Activated naive CD4-positive, alpha-beta T cell treated with anti-CD3 and anti-CD28 coated beads, Interleukin-2, amount 50 U/mL, for 24 hours (primary cell): ENCODE measurements around the gene INSRR.

Experiments
- H3K27ac Mint-ChIP-seq: one replicate; pipeline ENCODE4 v1.8.0; 2021; ENCODE audit warnings: mild to moderate bottlenecking, mixed read lengths
- H3K27me3 Mint-ChIP-seq: one replicate; pipeline ENCODE4 v1.8.0; 2021; ENCODE audit warnings: mixed read lengths
- H3K36me3 Mint-ChIP-seq: one replicate; pipeline ENCODE4 v1.8.0; 2021; ENCODE audit warnings: mixed read lengths
- H3K4me1 Mint-ChIP-seq: one replicate; pipeline ENCODE4 v1.8.0; 2021; ENCODE audit warnings: mixed read lengths
- H3K4me3 Mint-ChIP-seq: one replicate; pipeline ENCODE4 v1.8.0; 2021; ENCODE audit warnings: mild to moderate bottlenecking, mixed read lengths
- H3K9me3 Mint-ChIP-seq: one replicate; pipeline ENCODE4 v1.8.0; 2021; ENCODE audit warnings: mixed read lengths

The INSRR gene

DNA sequence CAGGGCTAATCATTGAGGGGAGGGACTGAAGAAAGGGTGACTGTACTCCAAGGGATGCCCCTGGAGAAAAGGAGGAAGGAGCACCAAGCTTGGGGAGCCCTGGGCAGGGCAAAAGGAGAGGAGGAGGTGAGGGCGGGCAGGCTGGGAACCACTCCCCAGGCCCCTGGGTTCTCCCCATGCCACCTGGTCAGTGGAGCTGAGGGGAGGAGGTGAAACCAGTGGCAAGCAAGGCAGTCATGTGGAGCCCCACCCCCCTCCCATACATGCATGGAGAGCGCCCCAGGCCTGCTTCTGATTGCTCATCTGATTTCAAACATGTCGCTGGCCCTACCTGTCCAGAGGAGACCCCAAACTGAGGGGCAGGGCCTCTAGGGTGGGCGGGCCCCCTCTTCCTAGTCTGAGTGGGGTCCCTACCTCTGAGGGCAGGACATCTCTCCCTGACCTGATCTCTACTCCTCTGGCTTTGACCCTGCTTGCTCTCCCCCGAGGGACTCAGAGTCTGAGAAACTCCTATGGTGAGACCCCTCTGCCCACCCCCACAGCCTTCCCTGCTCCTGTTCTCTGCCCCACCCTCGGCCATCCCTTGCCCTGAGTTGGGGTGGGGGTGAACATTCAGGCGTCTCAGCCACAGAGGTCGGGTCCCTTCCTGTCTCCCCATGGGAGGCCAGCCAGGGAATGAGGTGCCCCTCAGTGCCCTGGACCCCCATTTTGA, 18.6 kb downstream of the INSRR start:
- Mint-ChIP-seq H3K27ac (no peak overlapping the region), H3K9me3 (no peaks in the 10 kb centered on the region), H3K4me3 (no peak overlapping the region), H3K36me3 (no peaks in the 10 kb centered on the region), H3K27me3 (peaks cover 34% of the 10 kb centered on the region), H3K4me1 (peaks cover 25% of the 10 kb centered on the region)

GRCh38 chr1:156839426-156840109, 19.3 kb downstream of the INSRR start:
- H3K27ac Mint-ChIP-seq, result no peak overlapping the region

GRCh38 chr1:156838972-156839371, 19.9 kb downstream of the INSRR start:
- Mint-ChIP-seq H3K27ac (no peak overlapping the region), H3K36me3 (no peaks in the 10 kb centered on the region), H3K9me3 (no peaks in the 10 kb centered on the region), H3K4me1 (peaks cover 14% of the 10 kb centered on the region), H3K27me3 (peaks cover 29% of the 10 kb centered on the region), H3K4me3 (no peak overlapping the region)

More at GRCh38 chr1:156839426-156840109, 19.3 kb downstream of the INSRR start:
- no peaks in the 10 kb centered on the region for H3K9me3 Mint-ChIP-seq
- H3K27me3 Mint-ChIP-seq, result peaks cover 30% of the 10 kb centered on the region
- peaks cover 18% of the 10 kb centered on the region for H3K4me1 Mint-ChIP-seq
- no peaks in the 10 kb centered on the region for H3K36me3 Mint-ChIP-seq
- H3K4me3 Mint-ChIP-seq, result no peak overlapping the region

GRCh38 chr1:156836892-156837291, 22.0 kb downstream of the INSRR start:
- Mint-ChIP-seq H3K27me3 (peaks cover 13% of the 10 kb centered on the region), H3K27ac (no peak overlapping the region), H3K36me3 (no peaks in the 10 kb centered on the region), H3K4me3 (no peak overlapping the region), H3K9me3 (no peaks in the 10 kb centered on the region), H3K4me1 (peaks cover 15% of the 10 kb centered on the region)

- H3K9me3 Mint-ChIP-seq, result no peaks in the 10 kb centered on the region
- peaks cover 13% of the 10 kb centered on the region for H3K27me3 Mint-ChIP-seq
- H3K4me1 Mint-ChIP-seq, result peaks cover 15% of the 10 kb centered on the region
- no peak overlapping the region for H3K4me3 Mint-ChIP-seq
- no peaks in the 10 kb centered on the region for H3K36me3 Mint-ChIP-seq
- no peak overlapping the region for H3K27ac Mint-ChIP-seq
Measured at GRCh38 chr1:156836041-156836654, 22.8 kb downstream of the INSRR start.

DNA sequence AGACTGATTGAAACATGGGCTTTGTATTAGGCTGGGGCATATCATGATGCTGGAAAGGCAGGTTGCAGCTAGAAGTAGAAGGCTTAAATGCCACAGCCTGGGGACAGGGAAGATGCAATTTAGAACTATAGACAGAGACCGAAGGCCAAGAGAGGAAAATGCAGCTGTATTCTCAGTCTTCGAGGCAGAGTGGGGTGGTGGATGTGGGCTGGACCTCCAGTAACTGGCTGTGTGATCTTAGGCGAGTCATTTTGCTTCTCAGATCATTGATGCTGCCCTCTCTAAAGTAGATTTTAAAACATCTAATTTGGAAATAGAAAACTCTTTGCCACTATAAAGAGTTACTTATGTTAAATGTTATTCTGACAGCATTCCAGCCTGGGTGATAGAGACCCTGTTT, 24.6 kb downstream of the INSRR start:
- Mint-ChIP-seq H3K27ac (no peak overlapping the region), H3K9me3 (no peaks in the 10 kb centered on the region), H3K4me3 (no peak overlapping the region), H3K4me1 (peaks cover 15% of the 10 kb centered on the region), H3K27me3 (peaks cover 4% of the 10 kb centered on the region), H3K36me3 (no peaks in the 10 kb centered on the region)

DNA sequence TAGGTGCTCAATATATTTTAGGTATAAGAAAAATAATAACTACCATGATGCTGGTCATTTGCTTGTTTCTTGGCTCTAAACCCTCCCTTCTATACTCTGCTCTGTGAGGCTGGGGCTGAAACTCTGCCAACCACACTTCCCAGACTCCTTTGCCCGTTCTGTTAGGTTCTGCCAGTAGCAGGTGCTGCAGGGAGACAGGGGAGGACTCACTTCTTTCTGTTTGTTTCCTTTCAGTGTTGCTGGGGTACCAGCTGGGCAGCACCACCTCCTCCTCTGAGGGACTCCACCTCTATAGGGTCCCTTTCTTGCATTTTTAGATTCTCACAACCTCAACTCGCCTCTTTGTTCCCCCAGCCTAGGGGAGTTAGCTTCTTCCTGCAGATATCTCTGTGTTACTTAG, 25.3 kb downstream of the INSRR start:
- peak overlapping the region; percentile 20 for H3K27ac Mint-ChIP-seq
- H3K9me3 Mint-ChIP-seq, result no peaks in the 10 kb centered on the region
- H3K36me3 Mint-ChIP-seq, result no peaks in the 10 kb centered on the region
- H3K4me1 Mint-ChIP-seq, result peaks cover 10% of the 10 kb centered on the region
- H3K27me3 Mint-ChIP-seq, result peaks cover under 1% of the 10 kb centered on the region
- no peak overlapping the region for H3K4me3 Mint-ChIP-seq

DNA sequence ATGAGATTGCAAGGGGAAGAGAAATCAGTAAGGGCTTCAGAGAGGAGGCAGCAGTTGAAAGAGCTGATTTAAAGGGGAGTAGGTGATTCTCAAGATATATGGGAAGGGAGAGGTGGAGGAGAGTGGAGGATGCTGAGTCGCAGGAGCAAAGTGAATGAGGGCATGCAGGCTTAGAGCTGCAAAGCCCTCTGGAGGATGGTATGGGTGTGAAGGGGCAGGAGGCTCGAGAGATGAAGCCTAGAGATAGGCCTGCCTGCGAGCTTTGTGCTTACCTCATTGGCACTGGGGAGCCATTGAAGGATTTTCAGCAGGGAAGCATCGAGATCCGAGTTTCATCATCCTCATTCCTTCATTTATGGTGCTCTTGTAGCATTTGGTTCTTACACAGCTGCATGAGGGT, 26.5 kb downstream of the INSRR start:
- no peaks in the 10 kb centered on the region for H3K9me3 Mint-ChIP-seq
- no peaks in the 10 kb centered on the region for H3K36me3 Mint-ChIP-seq
- H3K4me1 Mint-ChIP-seq, result peaks cover 10% of the 10 kb centered on the region
- H3K27me3 Mint-ChIP-seq, result no peaks in the 10 kb centered on the region
- no peak overlapping the region for H3K27ac Mint-ChIP-seq
- H3K4me3 Mint-ChIP-seq, result no peak overlapping the region

DNA sequence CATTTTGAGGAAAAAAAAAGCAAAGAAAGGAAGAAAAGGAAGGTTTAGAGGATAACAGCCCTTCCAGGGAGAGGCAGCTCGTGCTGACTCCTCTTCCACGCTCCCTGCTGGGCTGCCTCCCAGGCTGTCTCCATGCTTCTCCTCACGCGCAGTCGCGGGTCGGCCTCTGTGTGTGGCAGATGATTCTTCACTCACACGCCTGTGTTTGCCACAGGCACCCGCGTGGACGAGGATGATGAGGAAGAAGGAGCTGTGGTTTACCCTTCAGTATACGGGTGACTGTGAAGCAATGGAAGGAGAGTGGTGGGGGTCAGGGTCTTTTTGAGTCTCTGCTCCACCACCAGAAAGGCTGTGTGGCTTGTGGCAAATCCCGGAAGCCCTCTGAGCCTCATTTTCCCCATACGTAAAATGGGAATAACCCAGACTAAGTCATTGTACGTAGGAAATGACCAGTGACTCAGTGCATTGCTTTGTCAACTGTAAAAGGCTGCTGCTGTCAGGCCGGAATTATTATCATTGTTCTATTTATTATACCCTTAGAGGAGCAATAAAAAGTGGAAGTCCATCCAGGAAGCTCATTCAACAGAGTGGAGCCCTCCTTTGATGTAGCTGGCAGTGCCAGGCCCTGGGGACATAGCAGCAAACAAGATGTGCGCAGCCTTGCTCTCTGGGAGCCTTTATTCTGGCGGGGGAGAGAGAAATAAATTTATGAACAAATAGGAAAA, 30.4 kb downstream of the INSRR start:
- Mint-ChIP-seq H3K4me3 (no peak overlapping the region), H3K36me3 (no peaks in the 10 kb centered on the region), H3K27me3 (no peaks in the 10 kb centered on the region), H3K27ac (no peak overlapping the region), H3K9me3 (no peaks in the 10 kb centered on the region), H3K4me1 (no peaks in the 10 kb centered on the region)

DNA sequence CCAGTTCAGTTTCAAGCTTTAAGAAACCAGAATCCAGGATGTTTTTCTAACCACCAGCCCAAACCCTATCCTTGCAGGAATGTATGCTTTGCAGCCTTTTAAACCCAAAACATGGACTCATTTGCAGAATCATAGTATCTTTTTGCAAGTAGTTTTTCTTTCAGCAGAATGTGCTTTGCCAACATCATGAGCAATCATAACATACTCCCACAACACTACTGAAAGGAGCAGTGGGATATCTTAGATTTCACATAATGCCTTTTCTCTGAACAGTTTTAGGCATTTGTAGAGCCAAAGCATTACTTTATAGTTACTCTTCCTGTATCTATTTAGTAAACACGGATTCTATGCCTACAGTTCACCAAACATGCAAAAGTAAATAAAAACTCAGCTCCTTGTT, 32.3 kb downstream of the INSRR start:
- peaks cover 5% of the 10 kb centered on the region for H3K4me1 Mint-ChIP-seq

DNA sequence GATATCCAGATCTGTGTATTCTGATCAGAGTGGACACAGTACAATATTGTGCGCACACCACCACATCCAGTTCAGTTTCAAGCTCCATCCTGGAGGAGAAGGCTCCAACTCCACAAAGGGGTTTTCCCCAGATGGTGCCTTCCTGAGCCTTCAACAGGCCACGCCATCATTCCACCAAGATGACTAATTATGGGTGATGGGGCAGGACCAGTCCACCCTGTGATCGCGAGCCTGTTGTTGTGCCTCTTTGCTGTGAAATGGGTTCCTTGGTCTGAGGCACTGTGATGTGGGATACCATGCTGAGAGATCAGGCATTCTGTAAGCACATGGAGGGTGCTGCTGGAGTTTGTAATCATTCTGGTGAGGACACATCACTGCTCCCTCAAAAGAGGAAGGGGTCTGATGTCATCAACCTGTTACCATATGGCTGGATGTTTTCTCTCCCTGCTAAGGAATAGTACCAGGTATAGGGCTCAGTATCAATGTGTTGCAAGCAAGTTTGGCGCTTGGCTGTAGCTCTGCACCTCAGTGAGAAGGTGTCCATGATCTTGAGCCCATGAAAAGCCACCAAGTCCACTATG, 35.6 kb downstream of the INSRR start:
- peaks cover 14% of the 10 kb centered on the region for H3K4me1 Mint-ChIP-seq
- H3K36me3 Mint-ChIP-seq, result no peaks in the 10 kb centered on the region
- no peak overlapping the region for H3K27ac Mint-ChIP-seq
- H3K9me3 Mint-ChIP-seq, result no peaks in the 10 kb centered on the region
- no peaks in the 10 kb centered on the region for H3K27me3 Mint-ChIP-seq
- H3K4me3 Mint-ChIP-seq, result no peak overlapping the region

More for the DNA sequence above, 32.3 kb downstream of the INSRR start:
- no peaks in the 10 kb centered on the region for H3K9me3 Mint-ChIP-seq
- H3K27ac Mint-ChIP-seq, result no peak overlapping the region
- H3K27me3 Mint-ChIP-seq, result no peaks in the 10 kb centered on the region
- no peak overlapping the region for H3K4me3 Mint-ChIP-seq
- H3K36me3 Mint-ChIP-seq, result no peaks in the 10 kb centered on the region

DNA sequence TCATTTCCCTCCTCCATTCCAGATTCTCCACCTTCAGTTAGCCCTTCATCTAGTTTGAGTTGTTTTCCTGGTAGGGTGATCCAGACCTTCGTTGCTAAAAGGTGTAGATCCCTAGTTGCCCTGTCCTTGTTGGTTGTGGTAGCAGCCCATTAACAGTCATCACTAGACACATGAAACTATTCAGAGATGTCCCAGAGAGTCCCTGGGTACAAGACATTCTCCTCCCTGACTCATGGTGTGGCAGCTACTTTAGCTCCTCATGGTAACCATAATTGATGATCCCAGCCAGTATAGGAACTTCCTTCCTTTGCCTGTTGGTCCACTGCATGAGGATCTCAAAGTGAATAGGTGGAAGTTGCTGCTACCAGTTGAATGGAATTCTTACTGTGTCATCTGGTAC, 36.2 kb downstream of the INSRR start:
- no peaks in the 10 kb centered on the region for H3K9me3 Mint-ChIP-seq
- H3K27ac Mint-ChIP-seq, result peak overlapping the region; percentile 37
- H3K4me3 Mint-ChIP-seq, result no peak overlapping the region
- H3K27me3 Mint-ChIP-seq, result no peaks in the 10 kb centered on the region
- H3K36me3 Mint-ChIP-seq, result no peaks in the 10 kb centered on the region
- peaks cover 19% of the 10 kb centered on the region for H3K4me1 Mint-ChIP-seq

GRCh38 chr1:156821801-156822200, 37.1 kb downstream of the INSRR start:
- peaks cover 25% of the 10 kb centered on the region for H3K4me1 Mint-ChIP-seq
- no peaks in the 10 kb centered on the region for H3K27me3 Mint-ChIP-seq
- H3K36me3 Mint-ChIP-seq, result no peaks in the 10 kb centered on the region
- H3K27ac Mint-ChIP-seq, result no peak overlapping the region
- no peak overlapping the region for H3K4me3 Mint-ChIP-seq
- H3K9me3 Mint-ChIP-seq, result no peaks in the 10 kb centered on the region

GRCh38 chr1:156816561-156817328, 42.2 kb downstream of the INSRR start, which contains the start of gene SH2D2A:
SH2D2A (minus strand) TSS chr1:156816848; CDS start chr1:156816708, 140 bp downstream.
- peaks cover 28% of the 10 kb centered on the region for H3K36me3 Mint-ChIP-seq
- H3K27me3 Mint-ChIP-seq, result no peaks in the 10 kb centered on the region
- peak within 1 kb of the TSS; percentile 100 for H3K27ac Mint-ChIP-seq
- H3K4me3 Mint-ChIP-seq, result peak within 1 kb of the TSS; percentile 97
- peaks cover 66% of the 10 kb centered on the region for H3K4me1 Mint-ChIP-seq
- no peaks in the 10 kb centered on the region for H3K9me3 Mint-ChIP-seq
